Stimulated activated CD8-positive, alpha-beta memory T cell treated with anti-CD3 and anti-CD28 coated beads, Interleukin-15, amount 100 ng/mL, for 1 hour (primary cell): ENCODE results near the gene CD52.
A peak's percentile ranks its signal among the peaks of the same experiment; 100 is the strongest.

ENCODE experiments used
- DNase-seq: peaks from one replicate; pipeline ENCODE4 v3.0.0-alpha.2; 2020; ENCODE audit warnings: low read depth

CD52 gene

DNA sequence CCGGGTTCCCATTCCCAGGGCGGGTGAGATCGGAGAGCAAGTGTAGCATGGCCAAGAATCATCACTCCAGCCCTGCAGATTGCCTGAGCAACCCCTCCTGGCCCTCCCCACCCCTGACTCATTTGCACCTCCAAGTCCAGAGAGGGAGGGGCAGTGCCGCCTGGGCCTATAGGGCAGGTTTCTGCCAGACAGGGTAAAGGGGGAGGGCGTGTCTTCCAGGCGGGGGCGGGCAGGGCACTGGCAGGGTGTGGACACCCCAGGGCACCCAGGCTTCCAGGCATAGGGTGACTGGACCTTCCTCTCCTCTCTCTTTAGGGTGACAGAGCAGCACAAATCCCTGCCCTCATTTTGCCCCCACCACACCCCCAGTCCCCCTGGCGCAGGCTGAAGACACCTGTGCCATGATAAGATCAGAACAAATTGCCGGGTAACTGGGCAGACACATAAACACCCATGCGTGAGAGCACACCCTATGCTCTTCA is 39.4 kb downstream of the CD52 start:
- DNase-seq, result no peak

DNA sequence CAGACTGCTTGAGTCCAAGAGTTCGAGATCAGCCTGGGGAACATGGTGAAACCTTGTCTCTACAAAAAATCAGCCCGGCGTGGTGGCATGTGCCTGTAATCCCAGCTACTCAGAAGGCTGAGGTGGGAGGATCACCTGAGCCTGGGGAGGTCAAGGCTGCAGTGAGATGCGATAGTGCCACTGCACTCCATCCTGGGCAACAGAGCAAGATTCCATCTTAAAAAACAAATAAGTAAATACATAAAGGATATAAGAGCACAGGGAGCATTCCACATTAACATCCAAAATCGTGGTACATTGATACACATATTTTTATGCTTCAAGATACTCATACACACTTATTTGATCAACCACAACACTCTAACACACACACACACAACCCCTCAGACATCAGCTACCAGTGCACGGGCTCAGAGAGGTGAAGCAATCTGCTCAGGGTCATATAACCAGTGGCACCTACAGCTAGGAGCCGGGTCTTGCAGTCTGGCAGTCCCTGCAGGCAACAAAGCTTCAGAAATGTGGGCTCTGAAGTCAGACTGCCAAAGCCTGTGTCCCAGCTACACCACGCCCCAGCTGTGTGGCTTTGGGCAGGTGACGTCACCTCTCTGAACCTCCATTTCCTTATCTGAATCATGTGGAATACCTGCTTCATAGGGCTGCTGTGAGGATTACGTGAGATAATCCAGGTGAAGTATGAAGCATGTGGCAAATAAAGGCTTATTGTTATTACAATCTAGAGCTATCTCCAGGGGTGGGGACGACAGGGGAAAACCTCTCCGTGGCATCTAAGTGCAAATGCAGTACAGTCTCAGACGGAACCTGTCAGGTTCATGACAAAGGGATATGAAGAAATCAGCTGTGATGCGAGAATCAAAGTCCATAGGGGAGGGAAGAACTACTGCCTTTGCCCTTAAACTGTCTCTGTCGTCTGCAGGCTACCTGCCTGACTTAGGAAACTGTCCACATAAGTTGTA is 40.9 kb downstream of the CD52 start:
- DNase-seq, result peak; percentile 46

DNA sequence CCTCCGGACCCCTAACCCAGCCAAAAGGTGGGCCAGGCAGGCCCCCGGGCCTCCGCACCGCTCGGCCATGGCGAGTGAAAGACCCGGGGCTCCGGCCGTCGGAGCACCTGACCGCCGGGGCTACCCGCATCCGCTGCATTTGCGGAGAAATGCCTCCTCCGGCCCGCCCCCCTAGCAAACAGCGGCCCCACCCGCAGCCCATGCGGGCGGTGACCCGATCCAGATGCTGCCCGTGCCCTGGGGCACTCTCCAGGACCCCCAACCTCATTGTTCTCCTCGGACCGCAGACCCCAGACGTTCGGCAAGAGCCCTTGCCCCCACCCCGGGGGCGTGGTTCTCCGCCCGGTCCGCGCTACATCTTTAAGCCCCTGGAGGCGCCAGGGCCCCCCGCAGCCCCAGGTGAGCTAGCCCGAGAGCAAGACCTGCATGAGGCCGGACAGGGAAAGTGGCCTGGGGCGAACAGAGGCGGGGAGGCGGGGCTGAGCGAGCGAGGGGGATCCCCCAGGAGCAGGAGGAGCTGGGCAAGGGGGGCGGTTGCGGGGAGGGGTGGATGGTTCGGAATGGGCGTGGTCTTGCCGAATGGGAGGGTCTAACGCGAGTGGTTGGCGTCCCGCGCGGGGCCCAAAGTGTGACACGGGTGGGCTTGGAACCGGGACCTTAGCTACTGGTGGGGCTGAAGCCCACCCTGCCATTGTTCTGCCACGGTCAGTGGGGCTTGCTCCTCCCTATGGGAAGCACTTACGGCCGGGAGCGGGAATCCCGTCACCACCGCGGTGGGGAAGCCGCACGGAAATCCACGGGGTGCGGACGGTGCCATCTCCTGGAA is 42.4 kb downstream of the CD52 start:
- peak; percentile 23 for DNase-seq

DNA sequence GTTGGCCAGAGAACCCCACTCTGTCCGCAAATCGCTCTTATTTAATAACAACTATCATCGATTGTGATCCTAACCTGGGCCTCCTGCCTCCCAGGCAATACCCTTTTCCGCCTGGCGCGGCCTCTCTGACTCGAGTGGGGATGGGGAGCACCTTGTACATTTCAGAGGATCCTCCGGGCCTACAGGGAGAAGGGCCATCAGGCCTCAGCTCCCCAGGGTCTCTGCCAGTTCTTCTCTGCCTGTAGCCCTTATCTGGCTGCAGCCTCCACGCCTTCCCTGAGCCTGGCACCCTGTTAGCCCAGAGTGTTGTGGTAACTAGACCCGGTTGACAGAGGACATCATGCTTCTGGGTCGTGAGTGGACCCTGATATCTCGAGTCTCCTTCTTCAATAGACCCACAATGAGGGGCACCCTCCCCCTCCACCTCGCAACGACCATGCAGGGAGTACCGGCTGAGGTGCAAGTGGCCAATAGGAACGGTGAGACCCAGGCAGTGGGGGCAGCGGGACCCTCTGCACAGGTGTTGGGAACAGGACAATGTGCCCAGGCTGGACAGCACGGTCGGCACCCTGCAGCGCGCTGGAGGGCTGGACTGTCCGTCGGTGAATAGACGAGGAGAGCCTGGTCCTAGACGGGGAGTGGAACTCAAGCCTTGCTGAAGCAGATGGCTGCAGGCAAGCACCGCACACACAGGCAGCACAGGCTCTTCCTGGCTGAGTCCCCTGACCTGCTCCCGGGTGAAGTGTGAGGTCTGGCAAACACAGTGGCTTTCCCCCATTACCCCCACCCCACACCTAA is 43.2 kb downstream of the CD52 start:
- no peak for DNase-seq

DNA sequence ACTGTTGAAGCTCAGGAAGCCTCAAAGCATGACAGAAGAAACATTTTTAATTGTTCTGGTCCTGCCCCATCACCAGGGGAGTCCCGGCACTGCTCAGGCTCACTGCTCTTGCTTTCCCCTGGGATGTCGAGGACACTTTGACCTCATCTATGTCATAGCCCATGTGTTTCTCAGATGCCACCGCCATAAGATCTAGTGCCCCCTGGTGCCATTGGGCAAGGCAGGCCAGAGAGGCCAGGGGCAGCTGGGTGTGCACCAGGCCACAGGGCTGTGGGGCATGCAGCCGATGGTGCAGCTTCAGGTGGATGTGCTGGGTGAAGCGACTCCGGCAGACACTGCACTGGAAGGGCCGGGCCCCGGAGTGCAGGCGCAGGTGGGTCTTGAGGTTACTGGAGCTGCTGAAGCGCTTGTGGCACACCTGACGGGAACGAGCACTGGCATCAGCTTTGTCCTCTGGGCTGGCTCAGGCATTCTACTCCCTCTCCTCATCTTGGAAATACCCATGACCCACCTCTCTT is 43.9 kb downstream of the CD52 start:
- DNase-seq, result no peak

DNA sequence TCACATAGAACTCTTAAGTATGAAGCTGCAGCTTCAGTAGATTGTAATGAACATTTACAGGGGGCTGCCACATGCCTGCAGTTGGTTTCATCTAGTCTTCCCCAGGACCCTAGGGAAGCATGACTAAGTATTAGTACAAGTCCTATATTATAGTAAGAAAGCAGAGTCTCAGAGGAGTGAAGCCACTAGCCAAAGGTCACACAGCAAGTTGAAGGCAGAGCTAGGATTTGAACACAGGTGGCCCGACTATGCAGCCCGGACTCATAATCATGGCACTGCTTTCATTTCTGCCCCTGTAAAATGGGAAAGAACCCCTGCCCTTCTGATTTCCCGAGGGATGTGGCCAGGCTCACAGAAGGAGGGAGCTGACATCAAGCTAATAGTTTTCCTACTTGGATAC is 44.6 kb downstream of the CD52 start:
- DNase-seq, result no peak

DNA sequence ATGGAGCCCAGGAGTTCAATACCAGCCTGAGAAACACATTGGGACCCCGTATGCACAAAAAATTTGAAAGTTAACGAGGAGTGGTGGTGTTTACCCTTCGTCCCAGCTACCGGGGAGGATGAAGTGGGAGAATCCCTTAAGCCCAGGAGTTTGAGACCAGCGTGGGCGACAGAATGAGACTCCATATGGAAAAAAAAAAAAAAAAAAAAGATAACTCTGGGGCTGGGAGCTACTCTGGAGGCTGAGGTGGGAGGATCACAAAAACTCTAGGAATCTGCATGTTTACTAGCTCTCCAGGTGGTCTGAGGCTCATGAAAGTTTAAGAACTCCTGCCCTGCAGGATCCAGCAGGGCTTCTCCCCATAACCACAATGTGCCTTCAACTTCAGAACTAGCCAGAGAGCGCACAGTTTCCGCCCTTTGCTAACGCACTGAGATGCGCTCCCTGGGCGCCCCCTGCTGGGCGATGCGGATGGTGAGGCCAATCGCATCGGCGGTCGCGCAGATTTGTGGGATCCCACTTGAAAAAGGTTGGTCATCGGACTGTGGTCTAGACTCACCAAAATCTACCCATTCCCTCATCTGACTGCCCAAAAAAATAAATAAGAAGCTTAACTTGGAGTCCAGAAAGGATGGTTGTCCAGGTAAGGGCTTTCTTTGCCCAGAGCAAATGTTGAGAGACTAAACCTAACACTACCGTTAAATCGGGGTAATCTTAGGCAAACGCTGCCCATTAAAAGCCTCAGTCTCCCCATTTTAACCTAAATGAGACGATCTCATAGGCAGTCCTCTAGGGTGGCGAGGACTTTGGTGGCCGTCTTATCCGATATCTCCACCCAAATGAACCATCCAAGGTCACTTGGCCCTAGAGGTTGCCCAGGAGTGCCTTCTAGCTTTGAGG is 46.0 kb downstream of the CD52 start:
- peak; percentile 73 for DNase-seq

DNA sequence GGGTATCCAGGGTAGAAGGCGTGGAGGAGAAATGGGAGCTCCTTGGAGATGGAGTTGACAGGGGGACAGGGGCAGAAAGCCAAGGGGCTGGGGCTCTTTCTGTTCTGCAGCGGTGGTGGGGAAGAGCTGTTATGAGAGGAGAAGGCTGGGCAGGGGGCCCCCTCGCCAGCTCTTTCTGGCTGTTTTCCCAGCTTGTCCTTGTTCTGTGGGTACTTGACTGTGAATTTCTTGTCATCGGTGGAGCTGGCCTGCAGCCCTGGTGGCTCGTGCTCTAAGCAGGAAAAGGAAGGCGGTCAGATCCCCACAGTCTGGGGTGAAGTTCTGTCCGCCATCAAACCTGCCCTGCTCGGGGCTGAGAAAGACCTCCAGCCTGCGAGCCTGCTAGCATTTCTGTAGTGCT is 47.2 kb downstream of the CD52 start:
- DNase-seq, result no peak

DNA sequence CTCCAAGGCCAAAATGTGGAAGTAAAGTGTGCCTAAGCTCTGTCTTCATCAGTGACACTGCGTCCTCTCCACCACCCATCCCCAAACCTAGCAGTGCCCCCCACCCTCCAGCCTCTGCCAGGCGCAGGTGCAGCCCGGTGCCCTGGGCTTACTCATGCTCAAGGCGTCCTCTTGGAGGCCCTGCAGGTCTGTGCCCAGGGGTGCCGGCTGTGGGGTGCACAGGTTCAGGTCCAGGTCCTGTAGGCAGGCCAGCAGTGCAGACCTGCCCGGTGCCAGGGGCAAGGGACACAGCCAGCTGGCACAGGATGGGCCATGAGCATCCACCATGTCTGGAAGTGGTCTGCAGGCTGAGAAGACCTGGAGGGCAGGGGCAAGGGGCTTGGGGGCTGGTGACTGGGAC is 49.7 kb downstream of the CD52 start:
- DNase-seq, result no peak

DNA sequence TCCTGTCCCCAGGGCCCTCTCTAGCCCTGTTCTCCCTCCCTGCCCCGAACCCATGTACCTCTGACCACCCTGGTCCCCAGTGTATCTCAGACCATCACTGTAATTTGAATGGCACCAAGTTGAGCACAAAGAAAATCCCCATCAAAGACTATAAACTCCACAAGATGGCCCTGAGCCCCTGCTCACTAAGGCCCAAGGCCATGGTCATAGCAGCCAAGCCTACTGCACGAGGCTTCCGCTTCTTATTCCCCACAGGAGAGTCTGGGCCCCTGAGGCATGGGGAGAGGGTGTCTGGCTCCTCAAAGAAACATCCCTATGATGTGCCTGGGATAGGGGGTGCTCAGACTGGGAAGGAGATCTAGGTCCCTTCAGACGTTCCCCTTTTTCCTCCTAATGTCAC is 50.2 kb downstream of the CD52 start:
- DNase-seq, result no peak

DNA sequence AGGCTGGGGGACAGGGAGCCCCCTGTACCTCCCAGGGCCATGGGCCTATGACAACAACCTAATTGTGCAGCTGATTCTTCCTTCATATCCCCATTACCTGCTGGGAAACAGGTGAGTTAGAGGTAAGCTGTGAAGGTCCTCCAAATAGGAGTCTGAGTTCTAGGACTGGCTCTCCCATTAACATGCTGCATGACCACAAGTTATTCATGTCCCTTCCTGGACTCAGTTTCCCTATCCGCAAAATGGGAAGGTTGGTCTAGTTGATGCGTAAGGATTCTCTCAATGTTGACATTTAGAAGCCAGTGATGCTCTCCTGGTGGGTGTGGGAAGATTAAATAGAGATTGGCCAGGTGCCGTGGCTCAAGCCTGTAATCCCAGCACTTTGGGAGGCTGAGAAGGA is 50.7 kb downstream of the CD52 start:
- DNase-seq, result no peak
